Retina (tissue), 1 donor: ENCODE measurements around the gene ZFHX3.

ENCODE experiments used
- DNase-seq: peaks from one replicate; pipeline ENCODE4 v3.0.0-alpha.2; 2016

ZFHX3 gene

GRCh38 chr16:72972878-72973571 lies 74.9 kb downstream of the ZFHX3 start:
- DNase-seq = no peak

GRCh38 chr16:72971370-72971769 lies 76.6 kb downstream of the ZFHX3 start:
- no peak for DNase-seq

- no peak for DNase-seq
Observed at GRCh38 chr16:72970656-72971055, 77.3 kb downstream of the ZFHX3 start.

GRCh38 chr16:72969812-72970211 lies 78.1 kb downstream of the ZFHX3 start:
- DNase-seq = no peak

- DNase-seq = no peak
Observed at GRCh38 chr16:72969146-72969545, 78.8 kb downstream of the ZFHX3 start.

GRCh38 chr16:72967941-72968340 lies 80.0 kb downstream of the ZFHX3 start:
- DNase-seq = no peak

GRCh38 chr16:72963533-72964315 lies 84.2 kb downstream of the ZFHX3 start:
- peak; percentile 36 for DNase-seq

GRCh38 chr16:72962347-72962746 lies 85.6 kb downstream of the ZFHX3 start:
- no peak for DNase-seq

- DNase-seq = no peak
Observed at GRCh38 chr16:72961863-72962262, 86.1 kb downstream of the ZFHX3 start.

GRCh38 chr16:72961115-72961832 lies 86.7 kb downstream of the ZFHX3 start:
- DNase-seq = peak; percentile 72

GRCh38 chr16:72960101-72960500 lies 87.8 kb downstream of the ZFHX3 start:
- no peak for DNase-seq

GRCh38 chr16:72959301-72959996 lies 88.5 kb downstream of the ZFHX3 start:
- no peak for DNase-seq

- no peak for DNase-seq
Observed at GRCh38 chr16:72958522-72959076, 89.3 kb downstream of the ZFHX3 start.

GRCh38 chr16:72957303-72958277 lies 90.3 kb downstream of the ZFHX3 start:
- no peak for DNase-seq

GRCh38 chr16:72956124-72957064 lies 91.5 kb downstream of the ZFHX3 start:
- DNase-seq = no peak

- DNase-seq = peak; percentile 20
Observed at GRCh38 chr16:72952811-72953271, 95.1 kb downstream of the ZFHX3 start.

GRCh38 chr16:72952404-72952803 lies 95.5 kb downstream of the ZFHX3 start:
- no peak for DNase-seq

GRCh38 chr16:72951916-72952315 lies 96.0 kb downstream of the ZFHX3 start:
- DNase-seq = no peak

- no peak for DNase-seq
Observed at GRCh38 chr16:72950669-72951068, 97.3 kb downstream of the ZFHX3 start.

- DNase-seq = peak; percentile 19
Observed at GRCh38 chr16:72948238-72948829, 99.6 kb downstream of the ZFHX3 start.
